Activated CD4-positive, alpha-beta T cell treated with anti-CD3 and anti-CD28 coated beads, Interleukin-2, amount 50 U/mL, for 48 hours (primary cell): ENCODE measurements around the gene PECR.
A peak's percentile ranks its signal among the peaks of the same experiment; 100 is the strongest.
"Not testable (repeated sequence)": the region's sequence is repeated elsewhere in the genome, so short reads cannot be mapped to it uniquely, and the experiment has no call there.

Source experiments
- DNase-seq, 2 experiments: peaks; one replicate each; pipeline ENCODE4 v3.0.0-alpha.2; 2020

The PECR gene

DNA sequence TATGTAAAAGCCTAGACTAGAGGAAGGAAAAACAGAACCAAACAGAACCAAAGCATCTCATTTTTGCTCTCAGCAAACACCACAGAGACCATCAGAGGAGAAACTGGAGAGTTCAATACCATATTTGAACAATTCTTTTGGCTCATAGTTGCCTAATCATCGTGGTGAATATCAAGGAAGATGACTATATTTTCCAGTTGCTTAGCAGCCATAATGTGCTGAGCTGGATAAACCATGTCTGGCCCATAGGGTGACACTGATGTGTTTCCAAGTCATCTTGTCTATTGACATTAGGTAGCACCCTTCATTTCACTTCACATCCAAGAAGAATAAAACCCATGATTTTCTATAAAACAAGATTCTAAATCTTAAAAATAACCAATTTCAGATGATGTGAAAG is 21.6 kb upstream of the PECR start:
- no peak for DNase-seq

GRCh38 chr2:216101109-216101508 is 19.5 kb upstream of the PECR start:
- no peak for DNase-seq

GRCh38 chr2:216098421-216099334 is 17.1 kb upstream of the PECR start:
- DNase-seq, result no peak

GRCh38 chr2:216094701-216095100 is 13.1 kb upstream of the PECR start:
- no peak for DNase-seq

GRCh38 chr2:216092646-216093045 is 11.0 kb upstream of the PECR start:
- DNase-seq, result no peak

DNA sequence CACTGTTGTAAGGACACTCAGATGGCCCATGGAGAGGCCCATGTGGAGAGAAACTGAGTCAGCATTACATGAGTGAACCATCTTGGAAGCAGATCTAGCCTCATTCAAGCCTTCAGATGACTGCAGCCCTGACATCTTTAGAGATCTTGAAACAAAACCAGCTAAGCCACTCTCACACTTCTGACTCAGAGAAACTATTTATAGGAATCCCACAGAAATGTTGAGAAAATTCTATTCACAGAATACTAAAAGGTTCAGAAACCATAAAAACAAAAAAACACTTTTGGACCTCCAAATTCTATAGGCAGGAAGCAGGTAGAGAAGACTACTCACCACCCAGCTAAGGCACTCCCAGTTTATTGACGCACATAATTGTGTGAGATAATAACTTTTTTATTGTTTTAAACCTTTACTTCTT is 8.8 kb upstream of the PECR start:
- DNase-seq, result no peak

- DNase-seq, result no peak
Observed at GRCh38 chr2:216086207-216086893, 4.7 kb upstream of the PECR start.

DNA sequence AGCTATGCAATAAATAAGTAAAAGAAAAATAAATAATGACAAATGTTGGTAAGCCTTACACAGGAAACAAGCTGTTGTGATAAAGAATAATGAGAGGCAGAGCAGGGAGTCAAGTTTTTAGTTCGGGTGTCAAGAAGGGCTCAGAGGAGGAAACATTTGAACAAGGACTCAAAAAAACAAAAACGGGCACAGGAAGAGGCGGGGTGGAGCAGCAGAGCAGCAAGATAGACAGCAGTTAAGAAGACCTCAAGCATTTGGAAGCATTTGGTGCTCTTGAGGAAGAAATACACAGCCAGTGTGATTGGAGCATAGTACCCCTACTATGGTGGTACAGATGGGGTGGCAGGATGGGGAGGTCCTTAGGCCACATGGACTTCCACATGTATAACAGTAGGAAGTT is 2.9 kb upstream of the PECR start:
- DNase-seq, result peak; percentile 17 to 23

GRCh38 chr2:216083464-216084281 is 2.1 kb upstream of the PECR start:
- DNase-seq, result peak; percentile 10 to 15

- peak; percentile 11 to 19 for DNase-seq
Observed at GRCh38 chr2:216082805-216083204, 1.2 kb upstream of the PECR start.

- DNase-seq, result peak; percentile 6 to 22
Observed at GRCh38 chr2:216082117-216082711, 605 bp upstream of the PECR start.

DNA sequence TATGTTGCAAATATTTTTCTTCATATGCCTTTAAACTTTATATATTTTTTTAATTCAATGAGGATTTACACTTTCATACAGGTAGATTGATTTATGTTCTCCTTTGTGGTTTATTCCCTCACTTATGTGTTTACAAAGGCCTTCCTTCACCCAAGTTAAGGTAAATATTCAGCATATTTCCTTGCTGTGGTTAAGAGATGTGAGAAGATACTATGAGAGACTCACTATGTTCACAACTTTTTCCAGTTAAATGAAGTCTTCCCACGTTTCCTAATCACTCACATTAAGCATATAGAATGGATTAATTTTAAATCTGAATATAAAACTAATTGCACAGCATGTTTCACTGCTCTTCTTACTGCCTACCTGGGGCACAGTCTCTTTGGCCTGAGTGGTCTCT is 597 bp downstream of the PECR start:
- DNase-seq, result no peak

GRCh38 chr2:216080048-216080447 is 1.6 kb downstream of the PECR start:
- DNase-seq, result not testable (repeated sequence)

DNA sequence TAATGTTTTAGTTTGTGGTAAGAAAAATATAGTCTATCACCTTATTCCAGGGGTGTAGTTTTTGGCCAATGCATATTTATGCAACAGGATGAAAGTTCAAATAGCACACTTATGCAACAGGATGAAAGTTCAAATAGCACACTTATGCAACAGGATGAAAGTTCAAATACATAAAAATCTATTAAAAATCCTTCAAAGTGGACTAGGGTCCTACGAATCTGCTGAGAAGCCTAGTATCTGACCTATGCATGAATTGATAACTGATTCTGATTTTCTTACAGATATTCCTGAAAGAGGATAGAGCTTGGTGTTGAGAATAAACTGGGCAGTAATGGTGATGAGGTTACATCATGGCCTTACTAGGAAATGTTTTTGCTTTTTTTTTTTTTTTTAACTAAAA is 2.8 kb downstream of the PECR start:
- no peak for DNase-seq

DNA sequence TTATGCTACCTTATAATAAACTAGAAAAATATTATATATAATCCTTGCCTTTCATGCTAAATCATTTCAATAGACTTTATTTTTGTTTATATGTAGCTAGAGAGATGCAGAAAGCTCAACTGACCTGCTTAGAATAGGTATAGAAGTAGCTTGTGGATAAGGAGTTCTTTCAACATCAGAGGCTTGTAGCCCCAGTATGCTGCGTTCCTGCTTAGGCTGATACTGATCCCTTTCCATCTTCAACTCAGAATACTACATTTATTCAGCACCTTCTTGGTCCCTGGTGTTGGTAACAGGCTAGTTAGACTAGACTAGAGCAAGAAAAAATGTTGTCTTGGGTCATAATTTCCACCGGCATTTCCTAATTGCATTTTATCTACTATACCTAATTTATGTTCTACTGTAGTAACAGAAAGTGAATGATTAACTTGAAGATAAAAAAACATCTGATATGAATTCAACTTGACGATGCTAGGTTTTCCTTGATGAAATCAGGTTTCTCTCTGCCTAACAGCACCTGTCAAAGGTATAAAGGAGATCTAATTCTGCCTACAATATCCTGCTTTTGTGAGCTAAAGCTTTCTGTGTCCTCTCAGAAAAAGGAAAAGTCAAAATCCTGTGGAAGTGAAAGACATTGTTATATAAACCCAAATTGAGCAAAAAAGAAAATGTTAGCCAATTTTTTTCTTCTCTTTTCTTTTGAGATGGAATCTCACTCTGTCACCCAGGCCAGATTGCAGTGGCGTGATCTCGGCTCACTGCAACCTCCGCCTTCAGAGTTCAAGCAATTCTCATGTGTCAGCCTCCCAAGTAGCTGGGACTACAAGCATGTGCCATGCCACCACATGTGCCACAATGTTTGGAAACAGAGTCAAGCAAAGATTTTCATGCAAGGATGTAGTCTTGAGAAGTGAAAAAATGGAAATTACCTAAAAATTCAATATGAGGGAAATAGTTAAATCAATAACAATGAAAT is 5.8 kb downstream of the PECR start:
- DNase-seq, result no peak

- no peak for DNase-seq
Observed at GRCh38 chr2:216074794-216075193, 6.8 kb downstream of the PECR start.

DNA sequence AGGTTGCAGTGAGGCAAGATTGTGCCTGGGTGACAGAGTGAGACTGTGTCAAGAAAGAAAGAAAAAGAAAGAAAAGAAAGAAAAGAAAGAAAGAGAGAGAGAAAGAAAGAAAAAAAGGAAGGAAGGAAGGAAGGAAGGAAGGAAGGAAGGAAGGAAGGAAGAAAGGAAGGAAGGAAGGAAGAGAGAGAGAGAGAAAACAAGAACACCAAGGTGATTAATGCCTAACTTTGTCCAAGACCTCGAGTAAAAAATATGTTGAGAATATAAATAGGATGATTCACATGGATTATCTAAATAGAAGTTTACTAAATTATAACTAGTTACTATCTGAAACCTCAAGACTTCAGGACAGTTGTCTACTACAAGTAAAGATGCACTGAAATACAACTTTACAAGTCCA is 7.2 kb downstream of the PECR start:
- no peak for DNase-seq

- no peak for DNase-seq
Observed at GRCh38 chr2:216073773-216074172, 7.8 kb downstream of the PECR start.

- no peak for DNase-seq
Observed at GRCh38 chr2:216072473-216072872, 9.1 kb downstream of the PECR start.

- no peak for DNase-seq
Observed at GRCh38 chr2:216071111-216071851, 10.3 kb downstream of the PECR start.

GRCh38 chr2:216070195-216070594 is 11.4 kb downstream of the PECR start:
- DNase-seq, result no peak
